NCI-H2081 (cell line): ENCODE results near the gene CLMN.
"Not testable (repeated sequence)": the region's sequence is repeated elsewhere in the genome, so short reads cannot be mapped to it uniquely, and the experiment has no call there.

Experiments
- DNase-seq, 2 experiments: peaks; one replicate each; lab custom pipeline; 2025; lab: John Stamatoyannopoulos, UW

CLMN gene

GRCh38 chr14:95164506-95164905 lies 155.2 kb downstream of the CLMN start:
- DNase-seq, result no peak

GRCh38 chr14:95163666-95164065 lies 156.0 kb downstream of the CLMN start:
- DNase-seq, result no peak

- DNase-seq, result no peak
These were observed 156.6 kb downstream of the CLMN start for GRCh38 chr14:95163132-95163531.

GRCh38 chr14:95162641-95163040 lies 157.1 kb downstream of the CLMN start:
- DNase-seq, result no peak

GRCh38 chr14:95157327-95158189 lies 162.2 kb downstream of the CLMN start, which contains the start of gene DICER1:
DICER1 (minus strand) TSS chr14:95157529; CDS start chr14:95133458, 24,071 bp downstream.
- DNase-seq, result peak; percentile 95 to 96

- DNase-seq, result no peak
These were observed 162.7 kb downstream of the CLMN start for GRCh38 chr14:95157048-95157326.

GRCh38 chr14:95156161-95157047 lies 163.3 kb downstream of the CLMN start:
- DNase-seq, result peak in 1 of 2 experiments; percentile 43

- DNase-seq, result no peak
These were observed 164.7 kb downstream of the CLMN start for GRCh38 chr14:95155045-95155444.

GRCh38 chr14:95153866-95154265 lies 165.8 kb downstream of the CLMN start:
- no peak for DNase-seq

GRCh38 chr14:95151561-95151960 lies 168.1 kb downstream of the CLMN start:
- DNase-seq, result no peak

- DNase-seq, result no peak
These were observed 168.8 kb downstream of the CLMN start for GRCh38 chr14:95150910-95151309.

- no peak for DNase-seq
These were observed 170.3 kb downstream of the CLMN start for GRCh38 chr14:95149441-95149840.

GRCh38 chr14:95147597-95147996 lies 172.1 kb downstream of the CLMN start:
- DNase-seq, result no peak

GRCh38 chr14:95146079-95146771 lies 173.5 kb downstream of the CLMN start:
- no peak for DNase-seq

- DNase-seq, result no peak
These were observed 174.9 kb downstream of the CLMN start for GRCh38 chr14:95144849-95145248.

- no peak for DNase-seq
These were observed 175.7 kb downstream of the CLMN start for GRCh38 chr14:95143808-95144620.

- DNase-seq, result no peak
These were observed 177.5 kb downstream of the CLMN start for GRCh38 chr14:95142208-95142607.

GRCh38 chr14:95141684-95142083 lies 178.0 kb downstream of the CLMN start:
- no peak for DNase-seq

- no peak for DNase-seq
These were observed 179.4 kb downstream of the CLMN start for GRCh38 chr14:95140060-95140858.

GRCh38 chr14:95138876-95139275 lies 180.8 kb downstream of the CLMN start:
- no peak for DNase-seq

- DNase-seq, result not testable (repeated sequence)
These were observed 181.3 kb downstream of the CLMN start for GRCh38 chr14:95138455-95138854.
